GOT3 (cell line): Measurements from ENCODE around the gene GNA14.
"Not testable (repeated sequence)": the region's sequence is repeated elsewhere in the genome, so short reads cannot be mapped to it uniquely, and the experiment has no call there.

Experiments used
- DNase-seq: peaks from one replicate; lab custom pipeline; 2025; ENCODE audit warnings: mixed read lengths; lab: John Stamatoyannopoulos, UW

GNA14 gene

GRCh38 chr9:77588271-77588937, 59.7 kb downstream of the GNA14 start:
- DNase-seq = no peak

DNA sequence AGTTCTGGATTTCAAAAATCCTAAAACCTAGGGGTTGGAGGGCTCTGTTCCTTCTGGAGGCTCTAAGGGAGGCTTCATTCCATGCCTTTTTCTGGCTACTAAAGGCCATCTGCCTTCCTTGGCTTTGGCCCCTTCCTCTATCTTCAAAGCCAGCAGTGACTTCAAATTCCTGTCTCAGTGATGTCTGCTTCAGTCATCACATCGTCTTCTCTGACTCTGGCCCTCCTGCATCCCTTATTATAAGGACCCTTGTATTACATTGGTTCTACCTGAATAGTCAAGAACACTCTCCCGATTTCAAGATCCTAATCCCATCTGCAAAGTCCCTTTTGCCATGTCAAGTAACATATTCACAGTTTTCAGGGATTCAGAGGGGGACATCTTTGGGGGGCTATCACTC, 60.3 kb downstream of the GNA14 start:
- DNase-seq = no peak

DNA sequence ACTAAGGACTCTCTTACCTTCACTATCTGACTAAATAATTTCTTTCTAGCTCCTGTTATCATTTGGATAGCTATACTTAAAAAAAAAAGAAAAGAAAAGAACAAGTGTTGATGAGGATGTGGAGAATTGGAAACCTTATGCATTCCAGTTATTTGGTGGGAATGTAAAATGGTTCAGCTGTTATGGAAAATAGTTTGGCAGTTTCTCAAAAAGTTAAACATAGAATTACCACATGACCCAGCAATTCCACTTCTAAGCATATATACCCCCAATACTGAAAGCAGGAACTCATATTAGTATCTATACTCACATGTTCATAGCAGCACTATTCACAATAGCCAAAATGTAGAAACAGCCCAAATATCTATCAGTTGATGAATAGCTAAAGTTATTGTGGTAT, 61.1 kb downstream of the GNA14 start:
- no peak for DNase-seq

DNA sequence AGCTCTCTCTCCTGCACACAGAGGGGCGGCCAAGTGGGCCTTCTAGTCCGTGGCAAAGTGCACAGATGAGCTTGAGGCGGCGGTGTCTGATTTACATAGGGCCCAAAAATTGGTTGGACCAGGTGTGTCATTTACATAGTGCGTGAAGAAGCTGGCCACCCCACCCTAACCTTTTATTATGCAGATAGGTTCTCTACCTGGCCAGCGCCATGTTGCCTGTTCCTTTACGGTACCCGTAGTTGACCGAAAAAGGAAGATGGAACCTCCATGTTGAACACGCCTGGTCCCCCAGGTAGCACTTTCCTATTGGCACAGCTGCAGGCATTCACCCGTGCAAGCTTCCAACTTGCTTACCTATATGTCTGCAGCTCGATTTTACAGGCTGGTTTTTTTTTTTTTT, 61.5 kb downstream of the GNA14 start:
- no peak for DNase-seq

- DNase-seq = no peak
Measured at GRCh38 chr9:77585335-77585786, 62.8 kb downstream of the GNA14 start.

DNA sequence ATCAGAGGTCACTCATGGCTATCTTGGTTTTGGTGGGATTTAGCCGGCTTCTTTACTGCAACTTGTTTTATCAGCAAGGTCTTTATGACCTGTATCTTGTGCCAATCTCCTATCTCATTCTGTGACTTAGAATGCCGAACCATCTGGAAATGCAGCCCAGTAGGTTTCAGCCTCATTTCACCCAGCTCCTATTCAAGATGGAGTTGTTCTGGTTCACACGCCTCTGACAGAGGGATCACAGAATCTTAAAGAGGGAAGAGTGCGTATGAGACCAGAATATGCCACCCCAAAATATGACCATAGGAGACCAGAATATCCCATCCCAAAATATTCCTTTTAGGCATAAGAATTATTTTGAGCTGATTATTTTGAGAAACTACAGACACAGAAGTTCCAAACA, 63.2 kb downstream of the GNA14 start:
- DNase-seq = not testable (repeated sequence)

DNA sequence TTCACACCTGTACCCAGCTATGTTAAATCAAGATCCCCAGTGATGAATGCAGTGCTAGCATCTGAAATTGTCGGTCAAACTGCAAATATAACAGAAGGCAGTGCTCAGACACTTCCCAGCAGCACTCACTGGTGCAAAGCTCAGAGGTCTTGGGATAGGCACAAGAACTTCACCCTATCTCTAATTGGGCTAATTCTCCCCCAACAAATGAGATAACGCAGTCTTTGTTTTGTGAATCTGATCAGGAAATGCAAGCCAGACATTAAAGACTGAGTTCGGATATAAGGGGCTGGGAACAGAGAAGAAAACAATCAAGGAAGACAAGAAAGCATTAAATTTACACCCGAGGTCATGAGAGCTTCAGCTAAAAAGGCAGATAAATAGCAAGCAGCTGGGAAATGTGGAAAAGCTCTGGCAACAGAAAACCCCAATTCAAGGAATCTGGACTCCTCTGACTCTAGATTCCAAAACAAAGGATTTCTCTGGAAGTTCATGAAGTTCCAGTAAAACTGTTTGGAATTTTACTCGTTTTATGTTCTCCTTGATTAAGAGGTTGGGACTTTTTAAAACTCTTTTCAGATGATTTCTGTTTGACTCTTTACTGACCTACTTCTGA, 65.1 kb downstream of the GNA14 start:
- no peak for DNase-seq

GRCh38 chr9:77582525-77582924, 65.6 kb downstream of the GNA14 start:
- no peak for DNase-seq

GRCh38 chr9:77575785-77576184, 72.3 kb downstream of the GNA14 start:
- DNase-seq = no peak

DNA sequence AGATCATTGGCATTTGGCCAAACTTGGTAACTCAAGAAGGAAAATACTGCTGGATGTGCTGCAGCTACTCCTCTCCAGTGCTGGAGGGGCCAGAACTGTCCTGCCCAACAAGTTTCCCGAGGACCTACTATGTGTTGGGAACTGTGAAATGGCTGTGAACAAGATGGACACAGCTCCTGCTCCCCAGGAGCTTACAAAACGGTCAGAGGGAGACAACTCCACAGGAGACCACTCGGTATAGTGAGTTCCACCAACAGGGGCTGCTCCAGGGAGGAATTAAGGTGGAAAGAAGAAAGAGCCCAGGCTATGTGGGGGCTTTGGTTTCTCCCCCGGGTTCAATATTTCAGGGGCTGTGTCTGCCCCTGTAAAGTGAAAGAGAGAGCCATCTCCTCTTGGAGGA, 78.8 kb downstream of the GNA14 start:
- no peak for DNase-seq

DNA sequence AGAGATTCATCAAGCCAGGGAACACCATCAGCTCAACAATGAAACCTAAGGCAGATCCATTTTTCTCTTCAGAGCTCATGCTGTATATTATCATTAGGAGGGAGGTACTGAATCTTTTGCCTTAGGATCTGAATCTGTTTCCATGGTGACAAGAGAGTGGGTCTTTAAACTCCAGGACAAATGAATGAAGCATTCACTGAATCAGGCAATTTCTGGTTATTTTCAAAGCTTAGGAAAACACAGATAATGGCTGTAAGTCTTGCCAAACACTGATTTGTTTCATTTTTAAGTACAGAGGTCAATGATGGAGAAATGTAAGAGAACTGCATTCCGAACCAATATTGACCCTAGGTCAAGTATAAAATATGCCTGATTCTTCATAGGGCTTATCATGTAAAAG, 84.9 kb downstream of the GNA14 start:
- no peak for DNase-seq

GRCh38 chr9:77562019-77562748, 85.9 kb downstream of the GNA14 start:
- DNase-seq = no peak

- no peak for DNase-seq
Measured at GRCh38 chr9:77561331-77562018, 86.6 kb downstream of the GNA14 start.

GRCh38 chr9:77556396-77556795, 91.7 kb downstream of the GNA14 start:
- DNase-seq = no peak

DNA sequence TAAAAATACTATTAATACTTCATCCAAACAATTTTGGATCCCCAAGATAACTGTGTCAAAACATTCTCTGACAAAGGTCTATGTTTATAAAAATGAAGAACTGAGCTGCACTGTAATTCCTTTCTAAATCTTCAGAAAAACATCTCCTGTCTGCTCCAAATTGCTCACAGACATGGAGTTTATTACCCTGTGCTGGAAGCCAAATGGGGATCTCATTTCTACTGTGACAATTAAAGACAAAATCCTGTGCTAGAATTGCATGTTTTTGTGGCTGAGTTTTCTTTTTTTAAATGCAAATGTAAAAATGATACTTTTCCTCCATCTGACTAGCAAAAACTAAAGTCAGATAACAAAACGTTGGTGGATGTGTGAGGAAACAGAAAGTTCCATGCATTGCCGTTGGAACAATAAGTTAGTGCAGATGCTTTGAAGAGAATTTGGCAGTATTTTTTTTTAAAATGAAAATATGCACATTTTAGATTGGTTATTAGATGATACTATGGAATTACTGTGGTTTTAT, 93.5 kb downstream of the GNA14 start:
- no peak for DNase-seq

DNA sequence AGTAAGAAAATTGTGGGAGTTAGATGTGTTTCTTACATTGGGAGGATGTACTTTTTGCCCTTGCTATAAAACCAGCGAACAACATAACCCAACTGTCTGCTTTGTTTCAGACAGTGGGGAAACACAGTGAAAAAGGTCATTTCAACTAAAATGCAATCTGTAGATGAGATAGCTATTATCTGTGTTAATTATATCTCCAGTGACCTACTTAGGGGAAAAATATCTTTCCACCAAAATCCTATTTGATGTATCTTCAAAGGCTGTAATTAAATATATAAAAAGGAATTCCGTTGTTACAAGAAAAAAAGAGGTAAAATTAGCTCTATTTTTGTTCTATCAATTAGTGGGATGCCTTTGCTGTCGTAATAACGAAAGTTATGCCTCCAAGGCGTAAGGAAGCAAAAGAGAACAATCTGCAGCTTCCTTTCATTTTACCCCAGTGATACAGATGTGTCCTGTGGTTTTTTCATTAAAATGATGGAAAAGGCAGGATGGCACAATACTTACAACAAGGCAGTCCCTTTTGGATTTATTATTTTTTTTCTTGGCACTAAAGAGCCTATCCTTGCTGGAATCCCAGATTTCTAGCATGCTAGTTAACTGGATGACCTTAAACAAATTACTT, 100.9 kb downstream of the GNA14 start:
- no peak for DNase-seq

DNA sequence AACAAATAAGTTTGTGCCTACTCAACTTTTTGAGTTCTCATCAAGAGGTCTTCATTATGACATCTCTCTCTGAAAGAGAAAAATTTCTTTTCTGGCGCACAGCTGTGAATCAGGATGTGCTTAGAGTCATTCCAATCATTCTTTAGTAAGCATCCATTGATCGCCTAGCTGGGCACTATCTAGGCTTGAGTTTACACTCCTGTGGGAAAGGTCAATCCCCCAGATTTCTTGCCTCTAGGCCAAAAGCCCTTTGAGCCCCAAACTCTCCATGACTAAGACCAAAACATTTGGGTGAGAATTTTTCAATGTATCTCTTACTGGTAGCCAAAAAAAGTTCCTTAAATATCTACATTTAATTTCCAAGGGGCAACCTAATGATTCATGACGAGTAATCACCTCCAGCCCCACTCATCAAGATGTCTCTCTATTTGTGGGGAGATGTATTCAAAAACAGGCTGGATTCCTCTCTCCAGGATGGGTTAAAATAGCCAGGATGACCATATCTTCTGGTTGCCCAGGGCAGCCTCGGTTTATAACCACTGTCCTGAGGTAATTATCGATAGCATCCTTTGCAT, 101.7 kb downstream of the GNA14 start:
- DNase-seq = no peak

DNA sequence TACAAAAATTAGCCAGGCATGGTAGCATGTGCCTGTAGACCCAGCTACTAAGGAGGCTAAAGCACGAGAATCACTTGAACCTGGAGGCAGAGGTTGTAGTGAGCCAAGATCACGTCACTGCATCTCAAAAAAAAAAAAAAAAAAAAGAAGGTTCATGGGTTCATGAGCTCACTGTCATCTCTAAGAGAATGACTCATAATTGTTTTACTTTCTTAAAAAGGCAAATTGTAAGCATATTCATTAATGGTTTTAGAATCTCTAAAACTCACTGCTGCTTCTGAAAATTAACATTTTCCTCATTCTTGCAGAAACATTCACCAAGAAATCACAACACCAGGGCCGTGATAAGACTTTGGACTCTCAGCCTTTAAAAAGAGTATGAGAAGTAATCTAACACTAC, 103.6 kb downstream of the GNA14 start:
- no peak for DNase-seq

- no peak for DNase-seq
Measured at GRCh38 chr9:77543131-77543822, 104.8 kb downstream of the GNA14 start.

- no peak for DNase-seq
Measured at GRCh38 chr9:77541600-77541999, 106.5 kb downstream of the GNA14 start.

- no peak for DNase-seq
Measured at GRCh38 chr9:77541055-77541454, 107.1 kb downstream of the GNA14 start.
